ENCODE results near the gene MUC16. TPM values are rescaled to one million over a fixed set of nuclear protein-coding genes. Genes with fewer than 3 reads are reported as not detected.

MUC16 gene
- total RNA-seq, 1 experiment from 2014 or later: under 0.01 TPM

DNA sequence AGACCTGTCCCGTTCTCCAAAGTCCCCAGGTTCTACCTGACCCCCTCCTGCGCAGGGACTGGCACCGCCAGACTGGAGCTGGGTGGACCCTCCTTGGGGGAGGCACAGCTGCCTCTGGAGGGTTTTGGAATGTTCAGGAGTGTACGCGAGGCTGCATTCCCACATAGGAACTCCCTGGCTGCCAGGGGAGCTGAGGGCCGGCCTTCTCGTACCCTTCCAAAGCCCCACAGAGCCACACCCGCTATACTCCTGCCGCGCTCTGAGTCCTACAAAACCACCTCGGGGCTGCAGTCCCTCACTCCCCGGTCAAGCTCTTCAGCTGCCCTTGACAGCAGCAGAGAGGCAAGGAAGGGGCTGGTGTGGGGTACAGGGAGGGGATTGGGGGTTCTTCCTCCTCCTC, 484 bp upstream of the MUC16 start:
- DNase-seq (ENCODE audit: extremely low read depth, low read depth): no peak

GRCh38 chr19:9009431-9009830, 778 bp downstream of the MUC16 start:
- no peak for DNase-seq (ENCODE audit: extremely low read depth, low read depth)

DNA sequence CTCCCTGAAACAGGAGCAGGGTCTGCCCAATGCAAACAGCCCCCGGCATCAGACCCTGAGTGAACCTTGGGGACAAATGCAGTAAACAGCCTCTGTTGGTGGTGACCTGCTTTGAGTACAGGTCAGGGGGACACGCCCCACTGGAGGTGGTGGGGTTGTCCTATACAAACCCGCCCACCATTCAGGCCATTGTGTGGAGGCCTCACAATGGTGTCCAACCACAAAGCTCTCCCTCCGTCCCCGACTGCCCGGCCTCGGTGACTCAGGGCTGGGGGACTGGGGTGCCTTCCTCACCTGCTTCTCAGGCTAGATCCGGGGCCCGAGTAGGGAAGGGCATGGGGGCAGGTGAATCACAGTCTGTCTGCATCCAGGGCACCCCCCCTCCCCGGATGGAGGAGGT, 1.5 kb downstream of the MUC16 start:
- no peak for DNase-seq (ENCODE audit: extremely low read depth, low read depth)

DNA sequence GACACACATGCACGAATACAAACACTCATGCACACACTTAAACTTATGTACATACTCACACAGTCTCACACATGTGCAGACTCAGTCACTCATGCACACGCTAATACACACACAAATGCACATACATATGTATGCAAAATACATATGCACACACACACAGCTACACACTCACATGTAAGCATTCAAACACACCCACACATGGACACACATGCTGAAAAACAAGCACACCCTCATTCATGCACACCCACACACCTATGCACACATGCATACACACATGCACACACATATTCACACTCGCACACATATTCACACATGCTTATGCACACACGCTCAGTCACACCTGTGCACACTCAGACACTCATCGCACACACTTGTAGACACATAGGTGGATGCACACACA, 9.3 kb downstream of the MUC16 start:
- no peak for DNase-seq (ENCODE audit: extremely low read depth, low read depth)

- DNase-seq (ENCODE audit: extremely low read depth, low read depth): no peak
Measured at GRCh38 chr19:8988204-8988603, 22.0 kb downstream of the MUC16 start.

DNA sequence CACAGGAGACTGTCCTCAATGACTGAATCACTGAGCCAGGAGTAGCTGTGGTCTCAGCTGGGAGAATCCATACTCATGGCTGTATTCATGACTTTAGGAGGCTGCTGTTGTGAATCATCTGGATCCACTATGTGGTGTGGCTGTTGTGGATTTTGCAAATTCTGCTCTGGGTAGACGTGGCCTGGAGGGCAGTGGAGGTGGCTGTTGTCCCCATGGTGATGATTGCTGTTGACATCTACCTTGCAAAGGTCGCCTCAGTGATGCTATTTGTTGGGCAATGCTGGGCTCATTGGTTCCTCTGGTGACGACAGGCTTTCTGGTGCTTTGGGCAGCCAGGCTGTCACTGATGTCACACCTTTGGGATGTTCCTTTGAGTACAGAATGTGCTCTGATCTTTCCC, 23.9 kb downstream of the MUC16 start:
- no peak for DNase-seq (ENCODE audit: extremely low read depth, low read depth)

DNA sequence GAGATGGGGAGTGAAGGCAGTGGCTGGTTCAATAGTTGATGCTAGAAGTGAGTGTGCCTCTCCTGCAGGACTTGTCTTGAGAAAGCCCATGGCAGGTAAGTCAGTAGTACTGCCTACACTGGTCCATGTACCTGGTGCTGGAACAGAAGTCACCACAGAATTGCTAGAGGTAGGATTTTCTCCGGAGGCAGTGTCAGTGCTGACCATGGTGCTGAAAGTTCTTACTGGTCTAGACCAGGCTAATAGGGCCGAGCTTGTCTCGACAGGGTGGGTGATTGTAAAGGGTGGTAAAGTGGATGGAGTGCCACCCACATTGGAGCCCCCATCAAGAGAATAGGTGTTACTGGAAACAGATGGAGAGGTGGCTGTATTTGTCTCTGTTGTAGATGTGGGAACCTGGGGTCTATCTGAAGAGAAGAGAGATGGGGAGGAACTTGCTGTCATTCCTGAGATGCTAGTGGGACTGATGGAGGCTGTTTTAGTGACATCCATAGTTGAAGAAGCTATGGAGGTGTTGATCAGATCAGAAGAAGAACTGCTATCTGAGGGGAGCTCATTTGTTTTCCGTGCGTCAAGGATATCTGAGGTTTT, 36.6 kb downstream of the MUC16 start:
- no peak for DNase-seq (ENCODE audit: extremely low read depth, low read depth)

GRCh38 chr19:8965887-8966286, 44.3 kb downstream of the MUC16 start:
- DNase-seq (ENCODE audit: extremely low read depth, low read depth): no peak

Other genes starting within 250 kb of the MUC16 start
- 16.9 and 23.2 TPM in 2 replicates for gene ZNF558, start 178.1 kb downstream of the MUC16 start, total RNA-seq (2014; rRNA removed; shearing (Covaris generic))
- gene MBD3L1, start 178.0 kb downstream of the MUC16 start, total RNA-seq (2014; rRNA removed; shearing (Covaris generic)): not detected in 2 replicates
- not detected in 2 replicates for gene OR1M1, start 76.7 kb upstream of the MUC16 start, total RNA-seq (2014; rRNA removed; shearing (Covaris generic))
- gene OR7G2, start 97.1 kb upstream of the MUC16 start, total RNA-seq (2014; rRNA removed; shearing (Covaris generic)): not detected in 2 replicates
- gene OR7G1, start 105.4 kb upstream of the MUC16 start, total RNA-seq (2014; rRNA removed; shearing (Covaris generic)): not detected in 2 replicates
- gene OR7G3, start 116.5 kb upstream of the MUC16 start, total RNA-seq (2014; rRNA removed; shearing (Covaris generic)): not detected in 2 replicates
- gene ZNF317, start 130.0 kb upstream of the MUC16 start, total RNA-seq (2014; rRNA removed; shearing (Covaris generic)): 18.8 and 21.6 TPM in 2 replicates
- 0.05 TPM in 1 of 2 replicates, not detected in the other for gene OR7D2, start 168.6 kb upstream of the MUC16 start, total RNA-seq (2014; rRNA removed; shearing (Covaris generic))
- not detected in 2 replicates for gene OR7D4, start 209.2 kb upstream of the MUC16 start, total RNA-seq (2014; rRNA removed; shearing (Covaris generic))
- not detected in 2 replicates for gene OR7E24, start 240.5 kb upstream of the MUC16 start, total RNA-seq (2014; rRNA removed; shearing (Covaris generic))

Measured in NCI-H460 (cell line).